Activated naive CD8-positive, alpha-beta T cell treated with anti-CD3 and anti-CD28 coated beads, Interleukin-2, amount 50 U/mL, for 24 hours (primary cell): Measurements from ENCODE around the gene BMP7.

ENCODE experiments used
- ATAC-seq: fragments of 150-1000 bp; cut with Tn5 transposase; one replicate; pipeline ENCODE4 v1.10.0; 2021
- DNase-seq: peaks from one replicate; pipeline ENCODE4 v3.0.0; 2021
- H3K27ac Mint-ChIP-seq: one replicate; pipeline ENCODE4 v1.8.0; 2021; ENCODE audit warnings: mild to moderate bottlenecking, mixed read lengths
- H3K27me3 Mint-ChIP-seq: one replicate; pipeline ENCODE4 v1.8.0; 2021; ENCODE audit warnings: mixed read lengths
- H3K36me3 Mint-ChIP-seq: one replicate; pipeline ENCODE4 v1.8.0; 2021; ENCODE audit warnings: low read depth, mixed read lengths
- H3K4me1 Mint-ChIP-seq: one replicate; pipeline ENCODE4 v1.8.0; 2021; ENCODE audit warnings: mixed read lengths
- H3K4me3 Mint-ChIP-seq: one replicate; pipeline ENCODE4 v1.8.0; 2021; ENCODE audit warnings: mild to moderate bottlenecking, moderate library complexity, mixed read lengths
- H3K9me3 Mint-ChIP-seq: one replicate; pipeline ENCODE4 v1.8.0; 2021; ENCODE audit warnings: mixed read lengths

BMP7 gene

GRCh38 chr20:57213291-57213690 is 53.1 kb downstream of the BMP7 start:
- no peaks in the 10 kb centered on the region for H3K9me3 Mint-ChIP-seq
- no peak for DNase-seq
- H3K4me3 Mint-ChIP-seq, result no peak overlapping the region
- H3K27me3 Mint-ChIP-seq, result peaks cover 7% of the 10 kb centered on the region
- H3K4me1 Mint-ChIP-seq, result peaks cover 2% of the 10 kb centered on the region
- ATAC-seq, result no peak
- no peak overlapping the region for H3K27ac Mint-ChIP-seq
- no peaks in the 10 kb centered on the region for H3K36me3 Mint-ChIP-seq

- no peak overlapping the region for H3K4me3 Mint-ChIP-seq
- peaks cover 7% of the 10 kb centered on the region for H3K27me3 Mint-ChIP-seq
- no peak for DNase-seq
- H3K4me1 Mint-ChIP-seq, result peaks cover 3% of the 10 kb centered on the region
- no peaks in the 10 kb centered on the region for H3K36me3 Mint-ChIP-seq
- no peaks in the 10 kb centered on the region for H3K9me3 Mint-ChIP-seq
- no peak overlapping the region for H3K27ac Mint-ChIP-seq
- ATAC-seq, result no peak
These were observed 53.7 kb downstream of the BMP7 start for GRCh38 chr20:57212534-57213276.

- Mint-ChIP-seq H3K9me3 (no peaks in the 10 kb centered on the region), H3K4me1 (peaks cover 3% of the 10 kb centered on the region), H3K36me3 (no peaks in the 10 kb centered on the region), H3K27me3 (peaks cover 7% of the 10 kb centered on the region), H3K4me3 (no peak overlapping the region), H3K27ac (no peak overlapping the region)
- DNase-seq (no peak), ATAC-seq (no peak)
These were observed 54.4 kb downstream of the BMP7 start for GRCh38 chr20:57211908-57212533.

GRCh38 chr20:57211406-57211805 is 55.0 kb downstream of the BMP7 start:
- H3K27me3 Mint-ChIP-seq, result peaks cover 7% of the 10 kb centered on the region
- no peak for ATAC-seq
- no peak overlapping the region for H3K4me3 Mint-ChIP-seq
- no peak overlapping the region for H3K27ac Mint-ChIP-seq
- no peak for DNase-seq
- no peaks in the 10 kb centered on the region for H3K9me3 Mint-ChIP-seq
- no peaks in the 10 kb centered on the region for H3K36me3 Mint-ChIP-seq
- peaks cover 3% of the 10 kb centered on the region for H3K4me1 Mint-ChIP-seq

GRCh38 chr20:57210911-57211280 is 55.5 kb downstream of the BMP7 start:
- H3K4me3 Mint-ChIP-seq, result no peak overlapping the region
- H3K36me3 Mint-ChIP-seq, result no peaks in the 10 kb centered on the region
- peaks cover 7% of the 10 kb centered on the region for H3K27me3 Mint-ChIP-seq
- peaks cover 3% of the 10 kb centered on the region for H3K4me1 Mint-ChIP-seq
- H3K9me3 Mint-ChIP-seq, result no peaks in the 10 kb centered on the region
- DNase-seq, result no peak
- ATAC-seq, result no peak
- no peak overlapping the region for H3K27ac Mint-ChIP-seq

- Mint-ChIP-seq H3K4me3 (no peak overlapping the region), H3K9me3 (no peaks in the 10 kb centered on the region), H3K4me1 (peaks cover 3% of the 10 kb centered on the region), H3K36me3 (no peaks in the 10 kb centered on the region), H3K27me3 (peaks cover 7% of the 10 kb centered on the region), H3K27ac (no peak overlapping the region)
- no peak for DNase-seq
- no peak for ATAC-seq
These were observed 56.2 kb downstream of the BMP7 start for GRCh38 chr20:57210054-57210910.

GRCh38 chr20:57209413-57209812 is 57.0 kb downstream of the BMP7 start:
- no peak overlapping the region for H3K27ac Mint-ChIP-seq
- peaks cover 7% of the 10 kb centered on the region for H3K27me3 Mint-ChIP-seq
- H3K4me3 Mint-ChIP-seq, result no peak overlapping the region
- peaks cover 3% of the 10 kb centered on the region for H3K4me1 Mint-ChIP-seq
- ATAC-seq (no peak), DNase-seq (no peak)
- H3K9me3 Mint-ChIP-seq, result no peaks in the 10 kb centered on the region
- H3K36me3 Mint-ChIP-seq, result no peaks in the 10 kb centered on the region

- Mint-ChIP-seq H3K4me3 (no peak overlapping the region), H3K36me3 (no peaks in the 10 kb centered on the region), H3K4me1 (peaks cover 3% of the 10 kb centered on the region), H3K27ac (no peak overlapping the region), H3K9me3 (no peaks in the 10 kb centered on the region), H3K27me3 (peaks cover 7% of the 10 kb centered on the region)
- DNase-seq, result no peak
- no peak for ATAC-seq
These were observed 58.2 kb downstream of the BMP7 start for GRCh38 chr20:57208198-57208597.

GRCh38 chr20:57207251-57207650 is 59.2 kb downstream of the BMP7 start:
- Mint-ChIP-seq H3K9me3 (no peaks in the 10 kb centered on the region), H3K36me3 (no peaks in the 10 kb centered on the region), H3K4me1 (peaks cover 3% of the 10 kb centered on the region), H3K27ac (no peak overlapping the region), H3K4me3 (no peak overlapping the region), H3K27me3 (peaks cover 7% of the 10 kb centered on the region)
- no peak for DNase-seq
- no peak for ATAC-seq

GRCh38 chr20:57205606-57206219 is 60.7 kb downstream of the BMP7 start:
- Mint-ChIP-seq H3K36me3 (no peaks in the 10 kb centered on the region), H3K27ac (no peak overlapping the region), H3K27me3 (peaks cover 3% of the 10 kb centered on the region), H3K4me1 (peaks cover 3% of the 10 kb centered on the region), H3K4me3 (no peak overlapping the region), H3K9me3 (no peaks in the 10 kb centered on the region)
- ATAC-seq (no peak), DNase-seq (no peak)

- Mint-ChIP-seq H3K36me3 (no peaks in the 10 kb centered on the region), H3K27me3 (peaks cover 3% of the 10 kb centered on the region), H3K4me3 (no peak overlapping the region), H3K9me3 (no peaks in the 10 kb centered on the region), H3K27ac (no peak overlapping the region), H3K4me1 (peaks cover 3% of the 10 kb centered on the region)
- ATAC-seq, result no peak
- DNase-seq, result no peak
These were observed 62.5 kb downstream of the BMP7 start for GRCh38 chr20:57203986-57204385.

GRCh38 chr20:57203204-57203603 is 63.2 kb downstream of the BMP7 start:
- no peaks in the 10 kb centered on the region for H3K27me3 Mint-ChIP-seq
- ATAC-seq (no peak), DNase-seq (no peak)
- no peak overlapping the region for H3K27ac Mint-ChIP-seq
- H3K4me3 Mint-ChIP-seq, result no peak overlapping the region
- H3K9me3 Mint-ChIP-seq, result no peaks in the 10 kb centered on the region
- no peaks in the 10 kb centered on the region for H3K4me1 Mint-ChIP-seq
- no peaks in the 10 kb centered on the region for H3K36me3 Mint-ChIP-seq

GRCh38 chr20:57202309-57202708 is 64.1 kb downstream of the BMP7 start:
- no peak overlapping the region for H3K4me3 Mint-ChIP-seq
- H3K27ac Mint-ChIP-seq, result no peak overlapping the region
- no peak for DNase-seq
- H3K4me1 Mint-ChIP-seq, result no peaks in the 10 kb centered on the region
- no peaks in the 10 kb centered on the region for H3K27me3 Mint-ChIP-seq
- H3K36me3 Mint-ChIP-seq, result no peaks in the 10 kb centered on the region
- H3K9me3 Mint-ChIP-seq, result no peaks in the 10 kb centered on the region
- ATAC-seq, result no peak

GRCh38 chr20:57200882-57201695 is 65.4 kb downstream of the BMP7 start:
- H3K9me3 Mint-ChIP-seq, result no peaks in the 10 kb centered on the region
- no peak overlapping the region for H3K4me3 Mint-ChIP-seq
- no peaks in the 10 kb centered on the region for H3K4me1 Mint-ChIP-seq
- H3K27ac Mint-ChIP-seq, result no peak overlapping the region
- ATAC-seq (no peak), DNase-seq (no peak)
- no peaks in the 10 kb centered on the region for H3K27me3 Mint-ChIP-seq
- no peaks in the 10 kb centered on the region for H3K36me3 Mint-ChIP-seq
